ENCODE data around the gene EID3.

- TF ChIP-seq CTCF (IDR thresholded peaks at IDR 0.05 in 2 of 3, conservative IDR thresholded peaks at IDR 0.05 in 1 of 3; ENCODE audit: control insufficient read depth in 2 of 3, extremely low read depth in 1 of 3, insufficient read depth in 1 of 3, low read depth in 3 of 3, low read length in 3 of 3) (no peak), CHD2 (IDR thresholded peaks at IDR 0.05; ENCODE audit: borderline replicate concordance, low read depth, low read length) (no peak), POLR2A (IDR thresholded peaks at IDR 0.05; ENCODE audit: low read depth, low read length) (no peak), SUZ12 (IDR thresholded peaks at IDR 0.05; ENCODE audit: unreplicated experiment) (no peak), TCF3 (IDR thresholded peaks at IDR 0.05; ENCODE audit: borderline replicate concordance, insufficient read depth, low read depth, low read length) (no peak), ZNF207 (IDR thresholded peaks at IDR 0.05; ENCODE audit: borderline replicate concordance) (no peak), JUND (IDR thresholded peaks at IDR 0.05; ENCODE audit: low read depth, low read length) (no peak), FOXK2 (IDR thresholded peaks at IDR 0.05) (no peak), SP1 (IDR thresholded peaks at IDR 0.05; ENCODE audit: low read depth, low read length) (no peak), EZH2 (IDR thresholded peaks at IDR 0.05; ENCODE audit: borderline replicate concordance, control insufficient read depth, low read depth, low read length) (no peak)
Observed at GRCh38 chr12:104312654-104313053, 9.1 kb downstream of the EID3 start.

Data from GM12878 (cell line).